GM12878 (cell line): ENCODE results near the gene ISG15. TPM values are rescaled to one million over a fixed set of nuclear protein-coding genes. Genes with fewer than 3 reads are reported as not detected.

ENCODE experiments used
- ATAC-seq: fragments of 200-7000 bp; cut with Tn5 transposase; 3 replicates; pipeline ENCODE4 v1.9.1; 2020; ENCODE audit warnings: mild to moderate bottlenecking, moderate library complexity
- BruUV-seq: library from RNA; stranded (reverse); fragments of 400-500 nt; replicated peaks from 2 replicates; lab custom pipeline; 2021; lab: Mats Ljungman, UMichigan
- CTCF ChIA-PET: fragments of 300-600 bp; sonication (Branson Sonifier 250); formaldehyde crosslinking; extraction: SDS; loops from one replicate; lab custom pipeline; 2021; ENCODE audit warnings: inconsistent platforms; lab: Yijun Ruan, JAX
- POLR2A ChIA-PET: fragments of 350-600 bp; formaldehyde crosslinking; extraction: SDS; loops from one replicate; lab custom pipeline; 2021; ENCODE audit warnings: inconsistent platforms; lab: Charles Lee
- RAD21 ChIA-PET: fragments of 300-600 bp; sonication (Branson Sonifier 250); formaldehyde crosslinking; loops from one replicate; lab custom pipeline; 2023; ENCODE audit warnings: antibody characterized with exemption; ENCODE audit not compliant: unreplicated experiment; lab: Charles Lee
- SMC1A ChIA-PET: fragments of 300-600 bp; sonication (Branson Sonifier 250); formaldehyde crosslinking; loops from one replicate; lab custom pipeline; 2023; ENCODE audit not compliant: unreplicated experiment, uncharacterized antibody; lab: Charles Lee
- DNase-seq: peaks from one replicate; pipeline ENCODE4 v3.0.0-alpha.2; 2011; ENCODE audit warnings: low read depth, low spot score
- FAIRE-seq: peaks from 3 replicates; lab custom pipeline; 2011; peaks lifted over from hg19 to GRCh38; lab: Jason Lieb, UNC
- H2AFZ ChIP-seq: 2 replicates; pipeline ENCODE4 v1.6.0; 2011; ENCODE audit warnings: low read depth, low read length, control low read depth; ENCODE audit not compliant: control insufficient read depth
- H3K27ac ChIP-seq: 2 replicates; pipeline ENCODE4 v1.5.1; 2011; ENCODE audit warnings: control low read depth; ENCODE audit not compliant: control insufficient read depth, insufficient read depth
- H3K27me3 ChIP-seq, 2 experiments: replicated peaks in 1 of 2; 2 replicates each; pipeline versions ENCODE4 v1.6.0 to v1.6.1; 2011; ENCODE audit warnings: low read length in 1 of 2; ENCODE audit not compliant: control insufficient read depth in 2 of 2, insufficient read depth in 2 of 2
- H3K36me3 ChIP-seq, 2 experiments: 2 replicates each; pipeline ENCODE4 v1.5.1; 2011; ENCODE audit warnings: low read length in 1 of 2; ENCODE audit not compliant: control insufficient read depth in 2 of 2, insufficient read depth in 2 of 2
- H3K4me1 ChIP-seq: 2 replicates; pipeline ENCODE4 v1.6.1; 2011; ENCODE audit warnings: mild to moderate bottlenecking, low read length, moderate library complexity, mixed read lengths; ENCODE audit not compliant: control insufficient read depth, insufficient read depth
- H3K4me2 ChIP-seq: 2 replicates; pipeline ENCODE4 v1.6.0; 2011; ENCODE audit warnings: control low read depth; ENCODE audit not compliant: control insufficient read depth, insufficient read depth
- H3K4me3 ChIP-seq: fragments of 200-600 bp; sonication (generic); 2 replicates; pipeline ENCODE4 v1.5.1; 2016
- H3K79me2 ChIP-seq: 2 replicates; pipeline ENCODE4 v1.6.0; 2011; ENCODE audit warnings: low read length; ENCODE audit not compliant: control insufficient read depth, insufficient read depth
- H3K9ac ChIP-seq: 2 replicates; pipeline ENCODE4 v1.8.0; 2011; ENCODE audit warnings: low read length, control low read depth, mixed read lengths; ENCODE audit not compliant: control insufficient read depth, insufficient read depth
- H3K9me3 ChIP-seq: replicated peaks from 3 replicates; pipeline ENCODE4 v1.5.1; 2011; ENCODE audit warnings: mild to moderate bottlenecking, low read length; ENCODE audit not compliant: control insufficient read depth, insufficient read depth
- H4K20me1 ChIP-seq: 2 replicates; pipeline ENCODE4 v1.6.0; 2011; ENCODE audit not compliant: control insufficient read depth, insufficient read depth
- CBFB ChIP-seq: IDR thresholded peaks from 2 replicates; pipeline ENCODE4 v1.6.1; 2016; ENCODE audit warnings: antibody characterized with exemption, low read depth
- CREB1 ChIP-seq: IDR thresholded peaks from 2 replicates; pipeline ENCODE4 v1.6.1; 2012; ENCODE audit warnings: low read depth, mild to moderate bottlenecking, inconsistent platforms
- KDM1A ChIP-seq: fragments of 200-600 bp; sonication (generic); IDR thresholded peaks from 2 replicates; pipeline ENCODE4 v1.6.1; 2016; ENCODE audit warnings: borderline replicate concordance
- NFYA ChIP-seq: IDR thresholded peaks from 2 replicates; pipeline ENCODE4 v1.6.1; 2011; ENCODE audit warnings: low read depth, mild to moderate bottlenecking, low read length, improper control_type of control experiment, borderline replicate concordance
- WRNIP1 ChIP-seq: IDR thresholded peaks from 2 replicates; pipeline ENCODE4 v1.6.1; 2011; ENCODE audit warnings: low read depth, low read length, improper control_type of control experiment, borderline replicate concordance
- ZNF24 ChIP-seq: fragments of 450-650 bp; IDR thresholded peaks from 2 replicates; pipeline ENCODE4 v1.6.1; 2017; ENCODE audit warnings: antibody characterized with exemption, mild to moderate bottlenecking
- ZNF384 ChIP-seq: IDR thresholded peaks from 2 replicates; pipeline ENCODE4 v1.6.1; 2012; ENCODE audit warnings: low read depth, mild to moderate bottlenecking, low read length, improper control_type of control experiment, borderline replicate concordance
- ZSCAN29 ChIP-seq: fragments of 450-650 bp; IDR thresholded peaks from 2 replicates; pipeline ENCODE4 v1.6.1; 2017; ENCODE audit warnings: mild to moderate bottlenecking, moderate library complexity
- WGBS: methylation state at CpG from one replicate; pipeline ENCODE4 v1.1.6; 2016; ENCODE audit warnings: low lambda C conversion rate; ENCODE audit not compliant: insufficient replicate concordance, insufficient coverage; ENCODE audit errors: missing lambda C conversion rate; 5-methylcytosine and 5-hydroxymethylcytosine counted together
- in situ Hi-C: fragments of 300-500 bp; cut with MboI; formaldehyde crosslinking; loops from 9 replicates; pipeline ENCODE4 v1.14.3; 2018; ENCODE audit warnings: mixed read lengths
- intact Hi-C: fragments of 100-400 bp; cut with micrococcal nuclease; formaldehyde crosslinking; loops from one replicate; pipeline ENCODE4 v1.14.2; 2022; ENCODE audit not compliant: unreplicated experiment
- polyA plus RNA-seq, 11 experiments: library from polyadenylated mRNA; depleted of rRNA in 4 of 11; unstranded in 6 of 11; stranded (reverse) in 5 of 11; fragments of >200 nt; fragmentation: Nextera tagmentation in 4 of 11; fragmentation: Illumina TruSeq in 1 of 11; extraction: Ambion mirVana in 4 of 11; extraction: Trizol in 1 of 11; gene quantifications; 1 replicate in 1 of 11; 2 replicates in 10 of 11; pipeline versions ENCODE4 v1.2.1 to v1.2.3, GENCODE V29; 2011 to 2016; ENCODE audit warnings: inconsistent platforms in 2 of 11, missing spikeins in 2 of 11, low read depth in 1 of 11
- total RNA-seq, 4 experiments: library from RNA; depleted of rRNA in 3 of 4; stranded (reverse); fragments of >200 nt in 3 of 4; fragmentation: Illumina TruSeq in 1 of 4; extraction: Trizol in 1 of 4; gene quantifications; 2 replicates each; pipeline versions ENCODE4 v1.2.1 to v1.2.3, GENCODE V29; 2013 to 2021
- TF ChIP-seq, protein P1 (sequence below): IDR thresholded peaks from 2 replicates; pipeline ENCODE4 v1.6.1; 2012; ENCODE audit warnings: low read depth, low read length, improper control_type of control experiment

The ISG15 gene
- total and polyA plus RNA-seq, 10 of the 15 experiments (the other 5 are each of a cell fraction or from before 2014, with no cell fraction given) = 7.8 to 384 (median 274) TPM

DNA sequence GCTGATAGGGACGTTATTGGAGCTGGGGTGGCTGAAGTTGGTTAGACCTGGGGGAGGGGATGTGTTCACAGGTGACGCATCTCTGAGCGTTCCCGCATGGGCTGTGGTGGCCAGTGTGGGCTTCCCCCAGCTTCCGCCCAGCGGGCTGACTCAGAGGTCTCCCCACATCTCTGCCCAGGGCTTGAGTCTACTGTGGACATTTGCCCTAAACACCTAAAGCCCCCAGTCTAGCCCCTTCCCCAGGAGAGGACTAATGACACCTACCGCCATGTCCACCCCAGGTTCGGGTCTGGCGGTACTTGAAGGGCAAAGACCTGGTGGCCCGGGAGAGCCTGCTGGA lies 8.6 kb downstream of the ISG15 start:
- POLR2A ChIA-PET = interaction anchor here (0.6 to 1.8 kb wide), 6 partner anchors 11 to 178 kb away, joined by 3 to 6 read pairs (median 4); no protein-coding TSS in a partner anchor
- no TSS peak for BruUV-seq
- TF ChIP-seq KDM1A = no peak
- TF ChIP-seq CBFB = no peak
- TF ChIP-seq NFYA = no peak
- no peak for TF ChIP-seq ZSCAN29
- TF ChIP-seq, protein P1, sequence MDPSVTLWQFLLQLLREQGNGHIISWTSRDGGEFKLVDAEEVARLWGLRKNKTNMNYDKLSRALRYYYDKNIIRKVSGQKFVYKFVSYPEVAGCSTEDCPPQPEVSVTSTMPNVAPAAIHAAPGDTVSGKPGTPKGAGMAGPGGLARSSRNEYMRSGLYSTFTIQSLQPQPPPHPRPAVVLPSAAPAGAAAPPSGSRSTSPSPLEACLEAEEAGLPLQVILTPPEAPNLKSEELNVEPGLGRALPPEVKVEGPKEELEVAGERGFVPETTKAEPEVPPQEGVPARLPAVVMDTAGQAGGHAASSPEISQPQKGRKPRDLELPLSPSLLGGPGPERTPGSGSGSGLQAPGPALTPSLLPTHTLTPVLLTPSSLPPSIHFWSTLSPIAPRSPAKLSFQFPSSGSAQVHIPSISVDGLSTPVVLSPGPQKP = no peak
- TF ChIP-seq WRNIP1 = no peak
- TF ChIP-seq CREB1 = no peak
- no peak for TF ChIP-seq ZNF24
- TF ChIP-seq ZNF384 = no peak
- TF ChIP-seq, all 136 proteins: peak for 0
- Histone ChIP-seq H3K4me2 (0 out of 2 replicates have a peak overlapping the region, but pooled peaks have one; percentile 77), H3K9me3 (no peaks in the 10 kb centered on the region), H4K20me1 (no peaks in the 10 kb centered on the region), H3K4me1 (peaks cover 7% of the 10 kb centered on the region), H3K27me3 (no peaks in the 10 kb centered on the region), H2AFZ (no peak overlapping the region), H3K9ac (no peak overlapping the region), H3K4me3 (peak overlapping the region; percentile 70; the same call in 1 of the 2 replicates), H3K79me2 (peaks cover 2% of the 10 kb centered on the region; the same call in 1 of the 2 replicates), H3K27ac (no peak overlapping the region), H3K36me3 (no peaks in the 10 kb centered on the region)
- ChIA-PET RAD21 (interaction anchor here (0.6 to 1.4 kb wide), 2 partner anchors 39 to 1089 kb away, joined by 3 read pairs; no protein-coding TSS in a partner anchor), SMC1A (interaction anchor here (1.1 to 1.7 kb wide), 2 partner anchors 10 to 36 kb away, joined by 3 to 10 read pairs; no protein-coding TSS in a partner anchor), CTCF (interaction anchor here (2.1 to 2.4 kb wide), 2 partner anchors 10 to 37 kb away, joined by 9 to 17 read pairs; no protein-coding TSS in a partner anchor)
- WGBS = 75% methylated on average over 10 of the region's 10 CpGs
- ATAC-seq = no peak
- no peak for FAIRE-seq
- intact Hi-C loops (no loop called here), in situ Hi-C loops (loop anchor here (5.0 kb wide), 1 partner anchor 40 kb away; no protein-coding TSS in a partner anchor)
- DNase-seq = no peak
